H1 (cell line): ENCODE measurements around the gene HSD17B3. TPM values are rescaled to one million over a fixed set of nuclear protein-coding genes. Genes with fewer than 3 reads are reported as not detected.

Experiments
- PHF8 ChIP-seq: fragments of 200-600 bp; sonication (generic); conservative IDR thresholded peaks from 2 replicates; pipeline ENCODE4 v1.7.1; 2012; ENCODE audit warnings: low read depth, mild to moderate bottlenecking, inconsistent platforms, low read length, moderate library complexity
- polyA plus RNA-seq, 7 experiments: library from polyadenylated mRNA; depleted of rRNA in 3 of 7; stranded (reverse) in 5 of 7; unstranded in 2 of 7; fragments of >200 nt in 5 of 7; fragments of 200-250 nt in 2 of 7; gene quantifications; 1 replicate in 5 of 7; 2 replicates in 1 of 7; 4 replicates in 1 of 7; pipeline versions ENCODE4 v1.2.1 to v1.2.3, GENCODE V29; 2011 to 2013; ENCODE audit warnings: missing spikeins in 2 of 7, mixed read lengths in 2 of 7
- total RNA-seq: library from RNA; stranded (reverse); fragmentation: NEBNext Ultra II Directional; extraction: Animal tissue kit (Norgen Biotek cat#: 25700); gene quantifications from 2 replicates; pipeline ENCODE4 v1.2.1, GENCODE V29; 2021

The HSD17B3 gene
- total and polyA plus RNA-seq, 2 of the 8 experiments (the other 6 are each of a cell fraction or from before 2014, with no cell fraction given), result not detected

- TF ChIP-seq PHF8, result no peak
- TF ChIP-seq, all 59 proteins: peak for 2
Observed at GRCh38 chr9:96317335-96317980, 15.5 kb upstream of the HSD17B3 start (continued).
